DLD1 (cell line): ENCODE measurements around the gene STRA6.

Experiments
- in situ Hi-C: cut with HindIII; loops from 2 replicates; pipeline ENCODE4 v1.10.0; 2017; ENCODE audit warnings: low sequenced_read_pairs

Gene STRA6

GRCh38 chr15:74208496-74208895, 5.9 kb upstream of the STRA6 start:
- in situ Hi-C loops, result no loop called here

GRCh38 chr15:74207652-74208440, 5.3 kb upstream of the STRA6 start:
- in situ Hi-C loops, result no loop called here

GRCh38 chr15:74206801-74207281, 4.3 kb upstream of the STRA6 start:
- in situ Hi-C loops, result no loop called here

GRCh38 chr15:74205582-74205947, 3.0 kb upstream of the STRA6 start:
- in situ Hi-C loops, result no loop called here

GRCh38 chr15:74203914-74204431, 1.4 kb upstream of the STRA6 start:
- in situ Hi-C loops, result no loop called here

- in situ Hi-C loops, result no loop called here
Observed at GRCh38 chr15:74201710-74202420, 722 bp downstream of the STRA6 start.

- in situ Hi-C loops, result no loop called here
Observed at GRCh38 chr15:74200871-74201419, 1.6 kb downstream of the STRA6 start.

- in situ Hi-C loops, result no loop called here
Observed at GRCh38 chr15:74200412-74200815, 2.2 kb downstream of the STRA6 start.

GRCh38 chr15:74199297-74199652, 3.3 kb downstream of the STRA6 start:
- in situ Hi-C loops, result no loop called here

- in situ Hi-C loops, result no loop called here
Observed at GRCh38 chr15:74197176-74197965, 5.2 kb downstream of the STRA6 start.

GRCh38 chr15:74196175-74196574, 6.4 kb downstream of the STRA6 start:
- in situ Hi-C loops, result no loop called here

GRCh38 chr15:74194572-74195559, 7.7 kb downstream of the STRA6 start:
- in situ Hi-C loops, result loop anchor here (5.0 kb wide), 1 partner anchor 47 kb away; no protein-coding TSS in a partner anchor

GRCh38 chr15:74193905-74194304, 8.7 kb downstream of the STRA6 start:
- in situ Hi-C loops, result loop anchor here (5.0 kb wide), 1 partner anchor 48 kb away; no protein-coding TSS in a partner anchor

GRCh38 chr15:74193299-74193718, 9.3 kb downstream of the STRA6 start:
- in situ Hi-C loops, result loop anchor here (5.0 kb wide), 1 partner anchor 49 kb away; no protein-coding TSS in a partner anchor

GRCh38 chr15:74192751-74193150, 9.8 kb downstream of the STRA6 start:
- in situ Hi-C loops, result loop anchor here (5.0 kb wide), 1 partner anchor 50 kb away; no protein-coding TSS in a partner anchor

- in situ Hi-C loops, result loop anchor here (5.0 kb wide), 1 partner anchor 51 kb away; no protein-coding TSS in a partner anchor
Observed at GRCh38 chr15:74191798-74192197, 10.8 kb downstream of the STRA6 start.

- in situ Hi-C loops, result no loop called here
Observed at GRCh38 chr15:74188216-74188615, 14.4 kb downstream of the STRA6 start.

GRCh38 chr15:74185710-74186348, 16.8 kb downstream of the STRA6 start:
- in situ Hi-C loops, result no loop called here

GRCh38 chr15:74184582-74185091, 17.9 kb downstream of the STRA6 start:
- in situ Hi-C loops, result no loop called here
